ENCODE results near the gene WASF3.
"Not testable (repeated sequence)": the region's sequence is repeated elsewhere in the genome, so short reads cannot be mapped to it uniquely, and the experiment has no call there.

The WASF3 gene

GRCh38 chr13:26626271-26626670, 68.8 kb downstream of the WASF3 start:
- ATAC-seq (ENCODE audit: insufficient read depth, low read depth) (no peak), DNase-seq (no peak)
- no peak overlapping the region for H3K4me2 ChIP-seq (ENCODE audit: insufficient read depth, low read length)
- peaks cover 11% of the 10 kb centered on the region for H3K9me3 ChIP-seq (ENCODE audit: insufficient read depth, low read length, severe bottlenecking)
- no peaks in the 10 kb centered on the region for H4K20me1 ChIP-seq (ENCODE audit: insufficient read depth, low read length)
- no peaks in the 10 kb centered on the region for H3K79me2 ChIP-seq (ENCODE audit: insufficient read depth, low read length)
- TF ChIP-seq EZH2 (IDR thresholded peaks at IDR 0.05; ENCODE audit: borderline replicate concordance, low read depth, low read length, severe bottlenecking) (no peak), CTCF (IDR thresholded peaks at IDR 0.05; ENCODE audit: borderline replicate concordance, extremely low read depth, low read length, poor library complexity, severe bottlenecking) (no peak)
- H3K4me1 ChIP-seq (ENCODE audit: insufficient read depth, low read length) = no peaks in the 10 kb centered on the region
- H3K36me3 ChIP-seq (ENCODE audit: insufficient read depth, low read length) = no peaks in the 10 kb centered on the region
- no peak overlapping the region for H2AFZ ChIP-seq (ENCODE audit: low read depth, low read length)
- no peak overlapping the region for H3K27ac ChIP-seq (ENCODE audit: low read length)
- H3K9ac ChIP-seq (ENCODE audit: low read depth, low read length) = no peak overlapping the region
- peaks cover 8% of the 10 kb centered on the region for H3K27me3 ChIP-seq (ENCODE audit: insufficient read depth, low read length, poor library complexity)
- no peak overlapping the region for H3K4me3 ChIP-seq (ENCODE audit: low read depth in 1 of 2, low read length in 2 of 2)

- Histone ChIP-seq H3K9ac (ENCODE audit: low read depth, low read length) (no peak overlapping the region), H3K27me3 (ENCODE audit: insufficient read depth, low read length, poor library complexity) (peaks cover 8% of the 10 kb centered on the region), H2AFZ (ENCODE audit: low read depth, low read length) (no peak overlapping the region), H3K79me2 (ENCODE audit: insufficient read depth, low read length) (no peaks in the 10 kb centered on the region), H4K20me1 (ENCODE audit: insufficient read depth, low read length) (no peaks in the 10 kb centered on the region), H3K4me1 (ENCODE audit: insufficient read depth, low read length) (no peaks in the 10 kb centered on the region), H3K27ac (ENCODE audit: low read length) (no peak overlapping the region), H3K4me3 (ENCODE audit: low read depth in 1 of 2, low read length in 2 of 2) (no peak overlapping the region), H3K9me3 (ENCODE audit: insufficient read depth, low read length, severe bottlenecking) (peaks cover 8% of the 10 kb centered on the region), H3K36me3 (ENCODE audit: insufficient read depth, low read length) (no peaks in the 10 kb centered on the region), H3K4me2 (ENCODE audit: insufficient read depth, low read length) (no peak overlapping the region)
- DNase-seq = peak; percentile 7
- TF ChIP-seq CTCF (IDR thresholded peaks at IDR 0.05; ENCODE audit: borderline replicate concordance, extremely low read depth, low read length, poor library complexity, severe bottlenecking) (peak; percentile 42), EZH2 (IDR thresholded peaks at IDR 0.05; ENCODE audit: borderline replicate concordance, low read depth, low read length, severe bottlenecking) (no peak)
- ATAC-seq (ENCODE audit: insufficient read depth, low read depth) = no peak; the same call in 2 of the 3 replicates
Measured at GRCh38 chr13:26628706-26629105, 71.2 kb downstream of the WASF3 start.

- no peaks in the 10 kb centered on the region for H3K79me2 ChIP-seq (ENCODE audit: insufficient read depth, low read length)
- no peak for TF ChIP-seq EZH2 (IDR thresholded peaks at IDR 0.05; ENCODE audit: borderline replicate concordance, low read depth, low read length, severe bottlenecking)
- TF ChIP-seq CTCF (IDR thresholded peaks at IDR 0.05; ENCODE audit: borderline replicate concordance, extremely low read depth, low read length, poor library complexity, severe bottlenecking) = peak; percentile 36
- no peak overlapping the region for H3K27ac ChIP-seq (ENCODE audit: low read length)
- no peak overlapping the region for H3K9ac ChIP-seq (ENCODE audit: low read depth, low read length)
- DNase-seq = no peak
- H3K36me3 ChIP-seq (ENCODE audit: insufficient read depth, low read length) = no peaks in the 10 kb centered on the region
- no peak overlapping the region for H3K4me2 ChIP-seq (ENCODE audit: insufficient read depth, low read length)
- no peak overlapping the region for H3K4me3 ChIP-seq (ENCODE audit: low read depth in 1 of 2, low read length in 2 of 2)
- no peaks in the 10 kb centered on the region for H4K20me1 ChIP-seq (ENCODE audit: insufficient read depth, low read length)
- peaks cover 8% of the 10 kb centered on the region for H3K27me3 ChIP-seq (ENCODE audit: insufficient read depth, low read length, poor library complexity)
- H2AFZ ChIP-seq (ENCODE audit: low read depth, low read length) = no peak overlapping the region
- no peaks in the 10 kb centered on the region for H3K4me1 ChIP-seq (ENCODE audit: insufficient read depth, low read length)
- peaks cover 4% of the 10 kb centered on the region for H3K9me3 ChIP-seq (ENCODE audit: insufficient read depth, low read length, severe bottlenecking)
- ATAC-seq (ENCODE audit: insufficient read depth, low read depth) = no peak
Measured at GRCh38 chr13:26629260-26629825, 71.9 kb downstream of the WASF3 start.

- H3K4me3 ChIP-seq (ENCODE audit: low read depth in 1 of 2, low read length in 2 of 2); H3K36me3 ChIP-seq (ENCODE audit: insufficient read depth, low read length); ATAC-seq (ENCODE audit: insufficient read depth, low read depth); H3K9me3 ChIP-seq (ENCODE audit: insufficient read depth, low read length, severe bottlenecking); H2AFZ ChIP-seq (ENCODE audit: low read depth, low read length); H3K79me2 ChIP-seq (ENCODE audit: insufficient read depth, low read length); H3K4me2 ChIP-seq (ENCODE audit: insufficient read depth, low read length); H3K4me1 ChIP-seq (ENCODE audit: insufficient read depth, low read length); H4K20me1 ChIP-seq (ENCODE audit: insufficient read depth, low read length); H3K27me3 ChIP-seq (ENCODE audit: insufficient read depth, low read length, poor library complexity); H3K27ac ChIP-seq (ENCODE audit: low read length); DNase-seq; H3K9ac ChIP-seq (ENCODE audit: low read depth, low read length): not testable (repeated sequence)
Measured at GRCh38 chr13:26635634-26636033, 78.2 kb downstream of the WASF3 start.

- H3K4me2 ChIP-seq (ENCODE audit: insufficient read depth, low read length); DNase-seq: not testable (repeated sequence)
Measured at GRCh38 chr13:26636073-26636472, 78.6 kb downstream of the WASF3 start.

More at GRCh38 chr13:26636073-26636472, 78.6 kb downstream of the WASF3 start:
- ATAC-seq (ENCODE audit: insufficient read depth, low read depth); H3K4me3 ChIP-seq (ENCODE audit: low read depth in 1 of 2, low read length in 2 of 2); H3K79me2 ChIP-seq (ENCODE audit: insufficient read depth, low read length); H3K27ac ChIP-seq (ENCODE audit: low read length); H4K20me1 ChIP-seq (ENCODE audit: insufficient read depth, low read length); H3K27me3 ChIP-seq (ENCODE audit: insufficient read depth, low read length, poor library complexity); H3K36me3 ChIP-seq (ENCODE audit: insufficient read depth, low read length); H3K9me3 ChIP-seq (ENCODE audit: insufficient read depth, low read length, severe bottlenecking); H2AFZ ChIP-seq (ENCODE audit: low read depth, low read length); H3K4me1 ChIP-seq (ENCODE audit: insufficient read depth, low read length); H3K9ac ChIP-seq (ENCODE audit: low read depth, low read length): not testable (repeated sequence)

Data from DND-41 (cell line).